Activated B cell treated with CpG ODN at 0.5 μM for 24 hours (primary cell): ENCODE data around the gene RAB26. TPM values are rescaled to one million over a fixed set of nuclear protein-coding genes. Genes with fewer than 3 reads are reported as not detected.

ENCODE experiments used
- ATAC-seq: fragments of 200-7000 bp; cut with Tn5 transposase; one replicate; pipeline ENCODE4 v1.10.0; 2021; ENCODE audit warnings: low read depth, mild to moderate bottlenecking, moderate library complexity
- CTCF ChIA-PET: fragments of 350-600 bp; sonication (Branson Sonifier 250); formaldehyde crosslinking; loops from one replicate; lab custom pipeline; 2021; ENCODE audit warnings: antibody characterized with exemption; lab: Charles Lee
- POLR2A ChIA-PET: fragments of 350-600 bp; sonication (Branson Sonifier 250); formaldehyde crosslinking; loops from one replicate; lab custom pipeline; 2021; ENCODE audit warnings: antibody characterized with exemption; lab: Charles Lee
- DNase-seq: peaks from one replicate; pipeline ENCODE4 v3.0.0; 2022
- H3K27ac Mint-ChIP-seq: one replicate; pipeline ENCODE4 v1.8.0; 2020; ENCODE audit warnings: mixed read lengths
- H3K27me3 Mint-ChIP-seq: one replicate; pipeline ENCODE4 v1.8.0; 2021; ENCODE audit warnings: mixed read lengths
- H3K36me3 Mint-ChIP-seq: one replicate; pipeline ENCODE4 v1.8.0; 2021; ENCODE audit warnings: low read depth, mixed read lengths
- H3K4me1 Mint-ChIP-seq: one replicate; pipeline ENCODE4 v1.8.0; 2021; ENCODE audit warnings: mixed read lengths
- H3K4me3 Mint-ChIP-seq: one replicate; pipeline ENCODE4 v1.8.0; 2020; ENCODE audit warnings: mild to moderate bottlenecking, mixed read lengths
- H3K9me3 Mint-ChIP-seq: one replicate; pipeline ENCODE4 v1.8.0; 2020; ENCODE audit warnings: mixed read lengths
- intact Hi-C: fragments of 100-400 bp; cut with micrococcal nuclease; formaldehyde crosslinking; loops from one replicate; pipeline ENCODE4 v1.15.1; 2024
- total RNA-seq: library from RNA; stranded (reverse); gene quantifications from 2 replicates; pipeline ENCODE4 v1.2.3, GENCODE V29; 2022
- TF ChIP-seq, protein P1 (sequence below): fragments of 200-600 bp; IDR thresholded peaks from one replicate; pipeline ENCODE4 v1.8.0; 2022; ENCODE audit warnings: antibody characterized with exemption, mild to moderate bottlenecking

RAB26 gene
- total RNA-seq, 1 donor from 2014 or later: not detected

DNA sequence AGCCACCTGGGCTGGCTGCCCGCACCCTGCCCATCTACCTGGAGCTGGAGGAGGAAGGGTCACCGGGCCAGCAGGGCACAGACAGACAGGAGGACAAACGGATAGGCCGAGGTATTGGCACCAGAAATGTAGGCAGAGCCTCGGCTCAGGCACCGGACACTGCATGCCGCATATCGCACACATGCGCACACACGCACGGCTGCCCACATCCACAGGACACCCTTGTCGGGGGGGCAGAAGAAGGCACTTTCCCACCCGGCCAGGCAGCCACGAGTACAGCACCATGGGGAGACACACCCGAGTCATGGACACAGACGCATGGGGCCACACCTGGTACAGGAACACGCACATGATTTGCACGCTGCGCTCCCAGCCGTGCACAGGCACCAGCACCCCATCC, 33.5 kb downstream of the RAB26 start:
- H3K9me3 Mint-ChIP-seq: no peaks in the 10 kb centered on the region
- no peak overlapping the region for H3K4me3 Mint-ChIP-seq
- H3K4me1 Mint-ChIP-seq: peaks cover 4% of the 10 kb centered on the region
- DNase-seq (no peak), ATAC-seq (no peak)
- TF ChIP-seq, protein P1, sequence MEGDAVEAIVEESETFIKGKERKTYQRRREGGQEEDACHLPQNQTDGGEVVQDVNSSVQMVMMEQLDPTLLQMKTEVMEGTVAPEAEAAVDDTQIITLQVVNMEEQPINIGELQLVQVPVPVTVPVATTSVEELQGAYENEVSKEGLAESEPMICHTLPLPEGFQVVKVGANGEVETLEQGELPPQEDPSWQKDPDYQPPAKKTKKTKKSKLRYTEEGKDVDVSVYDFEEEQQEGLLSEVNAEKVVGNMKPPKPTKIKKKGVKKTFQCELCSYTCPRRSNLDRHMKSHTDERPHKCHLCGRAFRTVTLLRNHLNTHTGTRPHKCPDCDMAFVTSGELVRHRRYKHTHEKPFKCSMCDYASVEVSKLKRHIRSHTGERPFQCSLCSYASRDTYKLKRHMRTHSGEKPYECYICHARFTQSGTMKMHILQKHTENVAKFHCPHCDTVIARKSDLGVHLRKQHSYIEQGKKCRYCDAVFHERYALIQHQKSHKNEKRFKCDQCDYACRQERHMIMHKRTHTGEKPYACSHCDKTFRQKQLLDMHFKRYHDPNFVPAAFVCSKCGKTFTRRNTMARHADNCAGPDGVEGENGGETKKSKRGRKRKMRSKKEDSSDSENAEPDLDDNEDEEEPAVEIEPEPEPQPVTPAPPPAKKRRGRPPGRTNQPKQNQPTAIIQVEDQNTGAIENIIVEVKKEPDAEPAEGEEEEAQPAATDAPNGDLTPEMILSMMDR: no peak
- peaks cover 5% of the 10 kb centered on the region for H3K36me3 Mint-ChIP-seq
- intact Hi-C loops: no loop called here
- H3K27ac Mint-ChIP-seq: no peak overlapping the region
- CTCF ChIA-PET: no interaction called here
- POLR2A ChIA-PET: interaction anchor here (1.2 kb wide), 2 partner anchors 23 to 26 kb away, joined by 3 read pairs; partner anchors contain the start of gene TRAF7
- no peaks in the 10 kb centered on the region for H3K27me3 Mint-ChIP-seq

DNA sequence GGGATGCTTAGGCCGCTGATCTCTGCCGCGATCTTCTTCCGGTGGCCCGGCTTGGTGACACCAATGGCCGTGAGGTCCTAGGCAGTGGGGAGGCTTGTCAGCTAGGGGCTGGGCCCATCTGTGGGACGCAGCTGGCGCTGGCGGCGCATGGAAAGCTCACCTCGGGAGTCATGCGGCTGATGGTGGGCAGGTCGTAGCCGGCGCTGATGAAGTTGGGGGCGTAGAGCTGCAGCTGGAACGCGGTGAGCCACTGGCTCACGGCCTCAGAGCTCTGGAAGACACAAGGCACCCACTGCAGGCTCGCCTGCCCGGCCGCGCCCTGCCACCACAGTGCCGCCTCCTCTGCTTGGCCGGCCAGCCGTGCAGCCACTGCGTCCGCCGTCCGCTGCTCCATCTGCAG, 35.2 kb downstream of the RAB26 start:
- Mint-ChIP-seq H3K27ac (no peak overlapping the region), H3K36me3 (no peaks in the 10 kb centered on the region), H3K9me3 (no peaks in the 10 kb centered on the region), H3K27me3 (no peaks in the 10 kb centered on the region), H3K4me1 (peaks cover 4% of the 10 kb centered on the region), H3K4me3 (no peak overlapping the region)
- ChIA-PET CTCF (no interaction called here), POLR2A (no interaction called here)
- intact Hi-C loops: no loop called here
- DNase-seq (no peak), ATAC-seq (no peak)
- TF ChIP-seq, protein P1: no peak

DNA sequence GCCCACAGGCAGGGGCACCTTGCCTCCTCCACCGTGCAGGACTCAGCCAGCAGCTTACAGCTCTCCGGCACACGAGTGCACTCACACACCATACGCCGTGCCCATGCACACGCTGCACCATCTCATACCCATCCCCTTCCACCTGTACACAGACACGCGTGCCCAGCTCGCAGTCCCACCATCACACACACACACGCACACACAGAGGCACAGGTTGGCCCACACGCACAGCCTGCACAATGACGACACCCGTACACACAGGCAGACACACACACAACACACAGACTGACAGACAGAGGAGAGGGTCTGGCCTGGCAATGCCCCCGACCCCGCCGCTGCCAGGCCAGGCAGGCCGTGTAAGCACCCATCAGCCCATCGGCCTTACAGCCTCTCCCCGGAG, 35.9 kb downstream of the RAB26 start:
- Mint-ChIP-seq H3K27ac (no peak overlapping the region), H3K9me3 (no peaks in the 10 kb centered on the region), H3K4me1 (peaks cover 4% of the 10 kb centered on the region), H3K36me3 (no peaks in the 10 kb centered on the region), H3K4me3 (no peak overlapping the region), H3K27me3 (no peaks in the 10 kb centered on the region)
- ChIA-PET CTCF (no interaction called here), POLR2A (no interaction called here)
- TF ChIP-seq, protein P1: no peak
- ATAC-seq: no peak
- DNase-seq: no peak
- intact Hi-C loops: no loop called here

DNA sequence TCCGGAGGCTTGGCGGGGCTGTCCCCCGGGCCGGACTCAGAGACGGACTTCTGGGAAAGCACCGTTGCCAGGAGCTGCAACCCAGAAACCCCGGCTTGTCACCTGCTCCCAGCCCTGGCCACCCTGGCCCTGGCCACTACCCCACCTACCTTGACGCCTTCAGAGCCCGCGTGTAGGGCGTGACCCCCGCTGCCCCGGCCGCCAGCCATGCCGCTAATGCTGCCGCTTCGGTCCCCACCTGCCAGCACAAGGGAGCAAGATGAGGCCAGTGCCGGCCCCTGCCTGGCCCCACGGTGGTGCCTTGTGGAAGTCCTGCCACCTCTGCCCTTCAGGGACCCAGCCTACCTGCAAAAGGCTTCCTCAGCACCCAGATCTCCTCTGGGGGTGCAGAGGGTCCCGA, 36.5 kb downstream of the RAB26 start:
- Mint-ChIP-seq H3K9me3 (no peaks in the 10 kb centered on the region), H3K36me3 (no peaks in the 10 kb centered on the region), H3K27me3 (no peaks in the 10 kb centered on the region), H3K4me3 (no peak overlapping the region), H3K4me1 (peaks cover 4% of the 10 kb centered on the region), H3K27ac (no peak overlapping the region)
- CTCF ChIA-PET: no interaction called here
- ATAC-seq (no peak), DNase-seq (no peak)
- POLR2A ChIA-PET: no interaction called here
- TF ChIP-seq, protein P1: no peak
- intact Hi-C loops: no loop called here

DNA sequence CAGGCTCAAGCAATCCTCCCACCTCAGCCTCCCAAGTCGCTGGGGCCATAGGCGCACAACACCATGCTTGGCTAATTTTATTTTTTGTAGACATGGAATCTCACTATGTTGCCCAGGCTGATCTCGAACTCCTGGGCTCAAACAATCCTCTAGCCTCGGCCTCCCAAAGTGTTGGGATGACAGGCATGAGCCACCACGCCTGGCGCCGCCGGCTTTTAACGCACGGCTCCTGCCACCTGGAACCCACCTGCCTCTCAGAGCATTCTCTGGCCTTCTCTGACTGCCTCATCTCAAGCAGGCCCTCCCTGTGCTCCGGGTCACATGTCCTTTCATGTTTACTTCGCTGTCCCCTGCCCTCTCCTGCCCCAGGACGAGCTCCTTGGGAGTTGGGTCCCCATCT, 37.6 kb downstream of the RAB26 start:
- ATAC-seq: no peak
- Mint-ChIP-seq H3K4me1 (peaks cover 4% of the 10 kb centered on the region), H3K4me3 (no peak overlapping the region), H3K9me3 (no peaks in the 10 kb centered on the region), H3K27me3 (no peaks in the 10 kb centered on the region), H3K27ac (no peak overlapping the region), H3K36me3 (no peaks in the 10 kb centered on the region)
- CTCF ChIA-PET: no interaction called here
- intact Hi-C loops: no loop called here
- POLR2A ChIA-PET: no interaction called here
- DNase-seq: no peak
- TF ChIP-seq, protein P1: no peak
